ENCODE data around the gene ISM2. TPM values are rescaled to one million over a fixed set of nuclear protein-coding genes. Genes with fewer than 3 reads are reported as not detected.

Gene ISM2
- total and polyA plus RNA-seq, 10 of the 15 experiments (the other 5 are each of a cell fraction or from before 2014, with no cell fraction given), result 0.03 TPM; not detected in 9

DNA sequence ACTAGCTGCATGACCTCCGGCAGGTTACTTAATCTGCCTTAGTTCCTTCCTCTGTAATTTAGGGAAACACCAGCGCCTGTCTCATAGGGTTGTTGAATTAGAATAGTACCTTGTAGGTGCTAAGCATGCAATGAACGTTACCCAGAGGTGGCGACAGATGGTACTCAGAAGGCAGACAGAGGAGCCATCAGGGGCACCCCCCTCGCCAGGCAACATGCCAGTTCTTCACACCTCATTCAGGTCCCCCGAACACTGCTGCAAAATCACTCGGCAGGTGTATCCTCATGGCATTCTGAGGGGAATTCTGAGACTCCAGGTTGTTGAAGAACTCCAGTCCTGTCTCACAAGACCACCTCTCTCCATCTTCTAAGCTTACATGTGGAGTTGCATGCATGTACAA lies 10.1 kb downstream of the ISM2 start:
- FAIRE-seq (no peak), DNase-seq (ENCODE audit: low read depth, low spot score) (no peak), ATAC-seq (no peak)
- ChIA-PET POLR2A (no interaction called here), CTCF (interaction anchor here (0.9 kb wide), 1 partner anchor 29 kb away, joined by 3 read pairs; no protein-coding TSS in a partner anchor), SMC1A (ENCODE audit: uncharacterized antibody, unreplicated experiment) (no interaction called here), RAD21 (ENCODE audit: unreplicated experiment) (no interaction called here)
- in situ Hi-C loops (cut with MboI), result no loop called here
- no peak overlapping the region for H2AFZ ChIP-seq (ENCODE audit: control insufficient read depth, low read depth, low read length)
- no peak for TF ChIP-seq SREBF1 (IDR thresholded peaks at IDR 0.05; ENCODE audit: low read length)
- no peak for TF ChIP-seq RCOR1 (conservative IDR thresholded peaks at IDR 0.05; ENCODE audit: low read depth, low read length)
- TF ChIP-seq, protein P1, sequence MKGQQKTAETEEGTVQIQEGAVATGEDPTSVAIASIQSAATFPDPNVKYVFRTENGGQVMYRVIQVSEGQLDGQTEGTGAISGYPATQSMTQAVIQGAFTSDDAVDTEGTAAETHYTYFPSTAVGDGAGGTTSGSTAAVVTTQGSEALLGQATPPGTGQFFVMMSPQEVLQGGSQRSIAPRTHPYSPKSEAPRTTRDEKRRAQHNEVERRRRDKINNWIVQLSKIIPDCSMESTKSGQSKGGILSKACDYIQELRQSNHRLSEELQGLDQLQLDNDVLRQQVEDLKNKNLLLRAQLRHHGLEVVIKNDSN (IDR thresholded peaks at IDR 0.05; ENCODE audit: borderline replicate concordance, extremely low read length, insufficient read depth, low read depth, low read length), result no peak
- TF ChIP-seq NR2C2 (IDR thresholded peaks at IDR 0.05; ENCODE audit: borderline replicate concordance, control insufficient read depth, insufficient read length, low read depth), result no peak
- no peak for TF ChIP-seq RB1 (IDR thresholded peaks at IDR 0.05; ENCODE audit: borderline replicate concordance)
- TF ChIP-seq, protein P2, sequence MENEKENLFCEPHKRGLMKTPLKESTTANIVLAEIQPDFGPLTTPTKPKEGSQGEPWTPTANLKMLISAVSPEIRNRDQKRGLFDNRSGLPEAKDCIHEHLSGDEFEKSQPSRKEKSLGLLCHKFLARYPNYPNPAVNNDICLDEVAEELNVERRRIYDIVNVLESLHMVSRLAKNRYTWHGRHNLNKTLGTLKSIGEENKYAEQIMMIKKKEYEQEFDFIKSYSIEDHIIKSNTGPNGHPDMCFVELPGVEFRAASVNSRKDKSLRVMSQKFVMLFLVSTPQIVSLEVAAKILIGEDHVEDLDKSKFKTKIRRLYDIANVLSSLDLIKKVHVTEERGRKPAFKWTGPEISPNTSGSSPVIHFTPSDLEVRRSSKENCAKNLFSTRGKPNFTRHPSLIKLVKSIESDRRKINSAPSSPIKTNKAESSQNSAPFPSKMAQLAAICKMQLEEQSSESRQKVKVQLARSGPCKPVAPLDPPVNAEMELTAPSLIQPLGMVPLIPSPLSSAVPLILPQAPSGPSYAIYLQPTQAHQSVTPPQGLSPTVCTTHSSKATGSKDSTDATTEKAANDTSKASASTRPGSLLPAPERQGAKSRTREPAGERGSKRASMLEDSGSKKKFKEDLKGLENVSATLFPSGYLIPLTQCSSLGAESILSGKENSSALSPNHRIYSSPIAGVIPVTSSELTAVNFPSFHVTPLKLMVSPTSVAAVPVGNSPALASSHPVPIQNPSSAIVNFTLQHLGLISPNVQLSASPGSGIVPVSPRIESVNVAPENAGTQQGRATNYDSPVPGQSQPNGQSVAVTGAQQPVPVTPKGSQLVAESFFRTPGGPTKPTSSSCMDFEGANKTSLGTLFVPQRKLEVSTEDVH (IDR thresholded peaks at IDR 0.05; ENCODE audit: low read depth, partially characterized antibody), result no peak
- TF ChIP-seq RAD51 (IDR thresholded peaks at IDR 0.05), result no peak
- TF ChIP-seq SMAD1 (IDR thresholded peaks at IDR 0.05; ENCODE audit: low read depth, partially characterized antibody), result no peak
- TF ChIP-seq CBFB (IDR thresholded peaks at IDR 0.05; ENCODE audit: low read depth), result no peak
- no peak for TF ChIP-seq NR2C1 (IDR thresholded peaks at IDR 0.05)
- no peak for TF ChIP-seq PAX5 (IDR thresholded peaks at IDR 0.05; ENCODE audit: borderline replicate concordance, low read depth, low read length)
- no peak for TF ChIP-seq MYB (IDR thresholded peaks at IDR 0.05; ENCODE audit: borderline replicate concordance, low read depth, low read length)
- no peak for TF ChIP-seq WRNIP1 (IDR thresholded peaks at IDR 0.05; ENCODE audit: borderline replicate concordance, low read depth, low read length)
- TF ChIP-seq NFYA (IDR thresholded peaks at IDR 0.05; ENCODE audit: borderline replicate concordance, low read depth, low read length), result no peak
- TF ChIP-seq, protein P3, sequence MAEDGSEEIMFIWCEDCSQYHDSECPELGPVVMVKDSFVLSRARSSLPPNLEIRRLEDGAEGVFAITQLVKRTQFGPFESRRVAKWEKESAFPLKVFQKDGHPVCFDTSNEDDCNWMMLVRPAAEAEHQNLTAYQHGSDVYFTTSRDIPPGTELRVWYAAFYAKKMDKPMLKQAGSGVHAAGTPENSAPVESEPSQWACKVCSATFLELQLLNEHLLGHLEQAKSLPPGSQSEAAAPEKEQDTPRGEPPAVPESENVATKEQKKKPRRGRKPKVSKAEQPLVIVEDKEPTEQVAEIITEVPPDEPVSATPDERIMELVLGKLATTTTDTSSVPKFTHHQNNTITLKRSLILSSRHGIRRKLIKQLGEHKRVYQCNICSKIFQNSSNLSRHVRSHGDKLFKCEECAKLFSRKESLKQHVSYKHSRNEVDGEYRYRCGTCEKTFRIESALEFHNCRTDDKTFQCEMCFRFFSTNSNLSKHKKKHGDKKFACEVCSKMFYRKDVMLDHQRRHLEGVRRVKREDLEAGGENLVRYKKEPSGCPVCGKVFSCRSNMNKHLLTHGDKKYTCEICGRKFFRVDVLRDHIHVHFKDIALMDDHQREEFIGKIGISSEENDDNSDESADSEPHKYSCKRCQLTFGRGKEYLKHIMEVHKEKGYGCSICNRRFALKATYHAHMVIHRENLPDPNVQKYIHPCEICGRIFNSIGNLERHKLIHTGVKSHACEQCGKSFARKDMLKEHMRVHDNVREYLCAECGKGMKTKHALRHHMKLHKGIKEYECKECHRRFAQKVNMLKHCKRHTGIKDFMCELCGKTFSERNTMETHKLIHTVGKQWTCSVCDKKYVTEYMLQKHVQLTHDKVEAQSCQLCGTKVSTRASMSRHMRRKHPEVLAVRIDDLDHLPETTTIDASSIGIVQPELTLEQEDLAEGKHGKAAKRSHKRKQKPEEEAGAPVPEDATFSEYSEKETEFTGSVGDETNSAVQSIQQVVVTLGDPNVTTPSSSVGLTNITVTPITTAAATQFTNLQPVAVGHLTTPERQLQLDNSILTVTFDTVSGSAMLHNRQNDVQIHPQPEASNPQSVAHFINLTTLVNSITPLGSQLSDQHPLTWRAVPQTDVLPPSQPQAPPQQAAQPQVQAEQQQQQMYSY (CRISPR knock-in tag; IDR thresholded peaks at IDR 0.05), result no peak
- TF ChIP-seq, protein P4, sequence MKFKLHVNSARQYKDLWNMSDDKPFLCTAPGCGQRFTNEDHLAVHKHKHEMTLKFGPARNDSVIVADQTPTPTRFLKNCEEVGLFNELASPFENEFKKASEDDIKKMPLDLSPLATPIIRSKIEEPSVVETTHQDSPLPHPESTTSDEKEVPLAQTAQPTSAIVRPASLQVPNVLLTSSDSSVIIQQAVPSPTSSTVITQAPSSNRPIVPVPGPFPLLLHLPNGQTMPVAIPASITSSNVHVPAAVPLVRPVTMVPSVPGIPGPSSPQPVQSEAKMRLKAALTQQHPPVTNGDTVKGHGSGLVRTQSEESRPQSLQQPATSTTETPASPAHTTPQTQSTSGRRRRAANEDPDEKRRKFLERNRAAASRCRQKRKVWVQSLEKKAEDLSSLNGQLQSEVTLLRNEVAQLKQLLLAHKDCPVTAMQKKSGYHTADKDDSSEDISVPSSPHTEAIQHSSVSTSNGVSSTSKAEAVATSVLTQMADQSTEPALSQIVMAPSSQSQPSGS (IDR thresholded peaks at IDR 0.05; ENCODE audit: low read length), result no peak
- no peak overlapping the region for H3K27ac ChIP-seq (ENCODE audit: control insufficient read depth, insufficient read depth)
- H3K36me3 ChIP-seq (ENCODE audit: control insufficient read depth in 2 of 2, insufficient read depth in 2 of 2, low read length in 1 of 2), result no peaks in the 10 kb centered on the region
- H3K9ac ChIP-seq (ENCODE audit: control insufficient read depth, insufficient read depth, low read length), result no peak overlapping the region
- H3K4me3 ChIP-seq, result no peak overlapping the region
- intact Hi-C loops (cut with micrococcal nuclease; ENCODE audit: unreplicated experiment), result no loop called here
- no TSS peak for BruUV-seq (replicated peaks)
- H3K27me3 ChIP-seq (replicated peaks in 1 of 2; ENCODE audit: control insufficient read depth in 2 of 2, insufficient read depth in 2 of 2, low read length in 1 of 2), result no peaks in the 10 kb centered on the region
- no peak overlapping the region for H3K4me2 ChIP-seq (ENCODE audit: control insufficient read depth, insufficient read depth)
- no peaks in the 10 kb centered on the region for H3K9me3 ChIP-seq (replicated peaks; ENCODE audit: control insufficient read depth, insufficient read depth, low read length)
- no peaks in the 10 kb centered on the region for H4K20me1 ChIP-seq (ENCODE audit: control insufficient read depth, insufficient read depth)
- H3K79me2 ChIP-seq (ENCODE audit: control insufficient read depth, insufficient read depth, low read length), result no peaks in the 10 kb centered on the region
- H3K4me1 ChIP-seq (ENCODE audit: control insufficient read depth, insufficient read depth, low read length), result no peaks in the 10 kb centered on the region
- WGBS (ENCODE audit: insufficient coverage, insufficient replicate concordance, low lambda C conversion rate, missing lambda C conversion rate), result 65% methylated on average over 7 of the region's 7 CpGs
